ENCODE data around the gene PHC2.

GRCh38 chr1:33361532-33362235 lies 69.2 kb downstream of the PHC2 start:
- TF ChIP-seq CTCF (IDR thresholded peaks at IDR 0.05) (no peak), POLR2A (IDR thresholded peaks at IDR 0.05) (no peak)
